IMR-90 (cell line): ENCODE data around the gene COCH. TPM values are rescaled to one million over a fixed set of nuclear protein-coding genes. Genes with fewer than 3 reads are reported as not detected.

Experiments used
- ATAC-seq: fragments of 200-7000 bp; cut with Tn5 transposase; 2 replicates; pipeline ENCODE4 v1.9.1; 2020; ENCODE audit warnings: low read depth, mild to moderate bottlenecking, moderate library complexity
- BruUV-seq: library from RNA; stranded (reverse); fragments of 400-500 nt; replicated peaks from 2 replicates; lab custom pipeline; 2021; lab: Mats Ljungman, UMichigan
- CTCF ChIA-PET: fragments of 300-600 bp; formaldehyde crosslinking; extraction: SDS; loops from one replicate; lab custom pipeline; 2021; ENCODE audit warnings: antibody characterized with exemption; lab: Yijun Ruan, JAX
- POLR2A ChIA-PET: fragments of 300-600 bp; sonication (Branson Sonifier 250); formaldehyde crosslinking; loops from one replicate; lab custom pipeline; 2022; ENCODE audit warnings: antibody characterized with exemption; ENCODE audit not compliant: unreplicated experiment; lab: Charles Lee
- DNase-seq: peaks from one replicate; pipeline ENCODE4 v3.0.0; 2013
- H2AFZ ChIP-seq: replicated peaks from 2 replicates; pipeline ENCODE3; 2013; ENCODE audit warnings: low read length, mild to moderate bottlenecking; ENCODE audit not compliant: poor library complexity
- H2AK5ac ChIP-seq: 2 replicates; pipeline ENCODE4 v1.6.1; 2013; ENCODE audit warnings: low read depth, low read length, inconsistent platforms
- H2AK9ac ChIP-seq: replicated peaks from 2 replicates; pipeline ENCODE3; 2013; ENCODE audit warnings: mild to moderate bottlenecking, low read depth, low read length, moderate library complexity; ENCODE audit not compliant: poor library complexity
- H2BK120ac ChIP-seq: 2 replicates; pipeline ENCODE4 v1.6.1; 2013; ENCODE audit warnings: low read depth, low read length, inconsistent platforms
- H2BK15ac ChIP-seq: 3 replicates; pipeline ENCODE4 v1.6.1; 2013; ENCODE audit warnings: low read depth, low read length, inconsistent platforms
- H2BK20ac ChIP-seq: 2 replicates; pipeline ENCODE4 v1.6.1; 2013; ENCODE audit warnings: low read depth, mild to moderate bottlenecking, inconsistent platforms, low read length, moderate library complexity
- H2BK5ac ChIP-seq: 2 replicates; pipeline ENCODE4 v1.6.1; 2013; ENCODE audit warnings: mild to moderate bottlenecking, low read depth, low read length, inconsistent platforms; ENCODE audit not compliant: poor library complexity, severe bottlenecking
- H3K14ac ChIP-seq: replicated peaks from 2 replicates; pipeline ENCODE4 v1.6.1; 2013; ENCODE audit warnings: low read depth, low read length, inconsistent platforms
- H3K18ac ChIP-seq: 2 replicates; pipeline ENCODE4 v1.6.1; 2013; ENCODE audit warnings: low read depth, low read length, control low read depth
- H3K23ac ChIP-seq: 2 replicates; pipeline ENCODE4 v1.6.1; 2013; ENCODE audit warnings: low read depth, low read length, inconsistent platforms
- H3K27ac ChIP-seq: 2 replicates; pipeline ENCODE4 v1.5.1; 2013; ENCODE audit warnings: mild to moderate bottlenecking, control low read depth, low read length; ENCODE audit not compliant: insufficient read depth
- H3K27me3 ChIP-seq: 2 replicates; pipeline ENCODE4 v1.6.1; 2013; ENCODE audit warnings: low read length; ENCODE audit not compliant: control insufficient read depth, insufficient read depth
- H3K36me3 ChIP-seq: 2 replicates; pipeline ENCODE4 v1.6.1; 2013; ENCODE audit warnings: low read length, mixed read lengths; ENCODE audit not compliant: control insufficient read depth, insufficient read depth
- H3K4ac ChIP-seq: 2 replicates; pipeline ENCODE4 v1.6.1; 2013; ENCODE audit warnings: low read depth, low read length, inconsistent platforms
- H3K4me1 ChIP-seq: 2 replicates; pipeline ENCODE4 v1.6.1; 2013; ENCODE audit warnings: low read length, mixed read lengths; ENCODE audit not compliant: control insufficient read depth, insufficient read depth
- H3K4me2 ChIP-seq: 2 replicates; pipeline ENCODE4 v1.6.1; 2013; ENCODE audit warnings: low read depth, mild to moderate bottlenecking, control low read depth, low read length, moderate library complexity
- H3K4me3 ChIP-seq: 2 replicates; pipeline ENCODE4 v1.5.1; 2013; ENCODE audit warnings: low read depth, mild to moderate bottlenecking, control low read depth, low read length, moderate library complexity; ENCODE audit not compliant: insufficient read depth
- H3K56ac ChIP-seq: 2 replicates; pipeline ENCODE4 v1.6.1; 2013; ENCODE audit warnings: low read length, inconsistent platforms; ENCODE audit not compliant: insufficient read depth; ENCODE audit errors: extremely low read depth
- H3K79me1 ChIP-seq, 2 experiments: 2 replicates each; pipeline ENCODE4 v1.6.1; 2013; ENCODE audit warnings: low read length in 2 of 2, inconsistent platforms in 1 of 2, low read depth in 1 of 2
- H3K9ac ChIP-seq: 2 replicates; pipeline ENCODE4 v1.6.1; 2013; ENCODE audit warnings: low read depth, low read length, control low read depth
- H3K9me1 ChIP-seq: 2 replicates; pipeline ENCODE4 v1.6.1; 2013; ENCODE audit warnings: low read length, inconsistent platforms; ENCODE audit not compliant: insufficient read depth
- H3K9me3 ChIP-seq: 2 replicates; pipeline ENCODE4 v1.6.1; 2013; ENCODE audit warnings: low read length; ENCODE audit not compliant: control insufficient read depth, insufficient read depth
- H4K20me1 ChIP-seq: 2 replicates; pipeline ENCODE4 v1.6.1; 2013; ENCODE audit warnings: low read length, inconsistent platforms; ENCODE audit not compliant: insufficient read depth
- H4K5ac ChIP-seq: 2 replicates; pipeline ENCODE4 v1.6.1; 2013; ENCODE audit warnings: mild to moderate bottlenecking, low read depth, low read length, control low read depth
- H4K8ac ChIP-seq, 2 experiments: 2 replicates each; pipeline ENCODE4 v1.6.1; 2013; ENCODE audit warnings: low read depth in 2 of 2, low read length in 2 of 2, control low read depth in 1 of 2, inconsistent platforms in 1 of 2
- H4K91ac ChIP-seq: 2 replicates; pipeline ENCODE4 v1.6.1; 2013; ENCODE audit warnings: low read depth, low read length, inconsistent platforms; ENCODE audit not compliant: insufficient read depth
- BHLHE40 ChIP-seq: fragments of 150-350 bp; IDR thresholded peaks from 2 replicates; pipeline ENCODE4 v1.6.1; 2016; ENCODE audit warnings: mild to moderate bottlenecking, low read depth, low read length
- CEBPB ChIP-seq: IDR thresholded peaks from 2 replicates; pipeline ENCODE4 v1.6.1; 2012; ENCODE audit warnings: low read depth, low read length, improper control_type of control experiment
- CHD1 ChIP-seq: IDR thresholded peaks from 2 replicates; pipeline ENCODE4 v1.6.1; 2012; ENCODE audit warnings: low read depth, low read length, improper control_type of control experiment
- MAZ ChIP-seq: IDR thresholded peaks from 2 replicates; pipeline ENCODE4 v1.6.1; 2012; ENCODE audit warnings: low read depth, mild to moderate bottlenecking, low read length, improper control_type of control experiment, moderate library complexity, borderline replicate concordance
- MXI1 ChIP-seq: IDR thresholded peaks from 2 replicates; pipeline ENCODE4 v1.6.1; 2012; ENCODE audit warnings: low read depth, mild to moderate bottlenecking, low read length, moderate library complexity, borderline replicate concordance
- POLR2A ChIP-seq: IDR thresholded peaks from 2 replicates; pipeline ENCODE4 v1.6.1; 2012; ENCODE audit warnings: mild to moderate bottlenecking, low read depth, low read length
- RAD21 ChIP-seq: IDR thresholded peaks from 2 replicates; pipeline ENCODE4 v1.6.1; 2012; ENCODE audit warnings: low read length, improper control_type of control experiment
- RCOR1 ChIP-seq: IDR thresholded peaks from 2 replicates; pipeline ENCODE4 v1.6.1; 2012; ENCODE audit warnings: mild to moderate bottlenecking, low read length, improper control_type of control experiment; ENCODE audit not compliant: insufficient replicate concordance
- RFX5 ChIP-seq: IDR thresholded peaks from 2 replicates; pipeline ENCODE4 v1.8.0; 2012; ENCODE audit warnings: low read depth, mild to moderate bottlenecking, low read length, moderate library complexity
- SMC3 ChIP-seq: fragments of 150-350 bp; IDR thresholded peaks from 2 replicates; pipeline ENCODE4 v1.6.1; 2016; ENCODE audit warnings: low read depth, mild to moderate bottlenecking, antibody characterized with exemption, low read length, moderate library complexity
- dilution Hi-C: fragments of 300-500 bp; cut with HindIII; formaldehyde crosslinking; loops from one replicate; pipeline ENCODE4 v1.14.3; 2018; ENCODE audit warnings: low sequenced_read_pairs; ENCODE audit not compliant: unreplicated experiment
- in situ Hi-C: fragments of 300-500 bp; cut with MboI; formaldehyde crosslinking; loops from 3 replicates; pipeline ENCODE4 v1.14.3; 2019; ENCODE audit warnings: low sequenced_read_pairs, inconsistent platforms, mixed read lengths
- intact Hi-C: fragments of 100-400 bp; cut with micrococcal nuclease; formaldehyde crosslinking; loops from 2 replicates; pipeline ENCODE4 v1.10.0; 2022
- polyA plus RNA-seq, 3 experiments: library from polyadenylated mRNA; depleted of rRNA; stranded (reverse); fragments of >200 nt; gene quantifications; 2 replicates each; pipeline ENCODE4 v1.2.3, GENCODE V29; 2012; ENCODE audit warnings: low replicate concordance in 1 of 3
- total RNA-seq: library from RNA; depleted of rRNA; stranded (reverse); fragments of >200 nt; gene quantifications from 2 replicates; pipeline ENCODE4 v1.2.3, GENCODE V29; 2012
- TF ChIP-seq, protein P1 (sequence below): conservative IDR thresholded peaks from 2 replicates; pipeline ENCODE4 v1.5.1; 2012; ENCODE audit warnings: mild to moderate bottlenecking, low read depth, low read length, improper control_type of control experiment
- TF ChIP-seq, protein P2 (sequence below): fragments of 150-350 bp; IDR thresholded peaks from 2 replicates; pipeline ENCODE4 v1.6.1; 2016; ENCODE audit warnings: low read depth, mild to moderate bottlenecking, low read length, moderate library complexity, borderline replicate concordance

Gene COCH
- total and polyA plus RNA-seq, 2 of the 4 experiments (the other 2 are of a cell fraction), result 0.17 to 0.18 TPM

GRCh38 chr14:30842431-30842830 is 31.9 kb upstream of the COCH start:
- ATAC-seq (no peak), DNase-seq (no peak)
- Histone ChIP-seq H3K4ac (no peak overlapping the region), H4K91ac (no peak overlapping the region), H3K9me1 (no peaks in the 10 kb centered on the region), H3K79me1 (no peaks in the 10 kb centered on the region), H4K8ac (no peak overlapping the region), H3K4me3 (no peak overlapping the region), H3K56ac (no peak overlapping the region), H3K27ac (no peak overlapping the region), H3K23ac (no peak overlapping the region), H3K9ac (no peak overlapping the region), H4K5ac (no peak overlapping the region), H3K9me3 (no peaks in the 10 kb centered on the region), H3K27me3 (peaks cover 5% of the 10 kb centered on the region; the same call in 1 of the 2 replicates), H2BK5ac (no peak overlapping the region), H2BK120ac (no peak overlapping the region), H2AK9ac (no peak overlapping the region), H3K36me3 (no peaks in the 10 kb centered on the region), H3K4me2 (no peak overlapping the region), H2BK15ac (no peak overlapping the region), H2AK5ac (no peak overlapping the region), H2AFZ (no peak overlapping the region), H4K20me1 (no peaks in the 10 kb centered on the region), H3K18ac (no peak overlapping the region), H3K14ac (no peak overlapping the region), H2BK20ac (no peak overlapping the region), H3K4me1 (no peaks in the 10 kb centered on the region)
- BruUV-seq, result no TSS peak
- CTCF ChIA-PET, result no interaction called here
- intact Hi-C loops, result no loop called here
- POLR2A ChIA-PET, result no interaction called here
- in situ Hi-C loops, result no loop called here
- no peak for TF ChIP-seq MXI1
- no peak for TF ChIP-seq BHLHE40
- no peak for TF ChIP-seq CHD1
- no peak for TF ChIP-seq RCOR1
- no peak for TF ChIP-seq CEBPB
- TF ChIP-seq SMC3, result no peak
- TF ChIP-seq POLR2A, result no peak
- TF ChIP-seq, protein P1, sequence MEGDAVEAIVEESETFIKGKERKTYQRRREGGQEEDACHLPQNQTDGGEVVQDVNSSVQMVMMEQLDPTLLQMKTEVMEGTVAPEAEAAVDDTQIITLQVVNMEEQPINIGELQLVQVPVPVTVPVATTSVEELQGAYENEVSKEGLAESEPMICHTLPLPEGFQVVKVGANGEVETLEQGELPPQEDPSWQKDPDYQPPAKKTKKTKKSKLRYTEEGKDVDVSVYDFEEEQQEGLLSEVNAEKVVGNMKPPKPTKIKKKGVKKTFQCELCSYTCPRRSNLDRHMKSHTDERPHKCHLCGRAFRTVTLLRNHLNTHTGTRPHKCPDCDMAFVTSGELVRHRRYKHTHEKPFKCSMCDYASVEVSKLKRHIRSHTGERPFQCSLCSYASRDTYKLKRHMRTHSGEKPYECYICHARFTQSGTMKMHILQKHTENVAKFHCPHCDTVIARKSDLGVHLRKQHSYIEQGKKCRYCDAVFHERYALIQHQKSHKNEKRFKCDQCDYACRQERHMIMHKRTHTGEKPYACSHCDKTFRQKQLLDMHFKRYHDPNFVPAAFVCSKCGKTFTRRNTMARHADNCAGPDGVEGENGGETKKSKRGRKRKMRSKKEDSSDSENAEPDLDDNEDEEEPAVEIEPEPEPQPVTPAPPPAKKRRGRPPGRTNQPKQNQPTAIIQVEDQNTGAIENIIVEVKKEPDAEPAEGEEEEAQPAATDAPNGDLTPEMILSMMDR, result no peak
- TF ChIP-seq, protein P2, sequence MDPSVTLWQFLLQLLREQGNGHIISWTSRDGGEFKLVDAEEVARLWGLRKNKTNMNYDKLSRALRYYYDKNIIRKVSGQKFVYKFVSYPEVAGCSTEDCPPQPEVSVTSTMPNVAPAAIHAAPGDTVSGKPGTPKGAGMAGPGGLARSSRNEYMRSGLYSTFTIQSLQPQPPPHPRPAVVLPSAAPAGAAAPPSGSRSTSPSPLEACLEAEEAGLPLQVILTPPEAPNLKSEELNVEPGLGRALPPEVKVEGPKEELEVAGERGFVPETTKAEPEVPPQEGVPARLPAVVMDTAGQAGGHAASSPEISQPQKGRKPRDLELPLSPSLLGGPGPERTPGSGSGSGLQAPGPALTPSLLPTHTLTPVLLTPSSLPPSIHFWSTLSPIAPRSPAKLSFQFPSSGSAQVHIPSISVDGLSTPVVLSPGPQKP, result no peak
- no peak for TF ChIP-seq RFX5
- no peak for TF ChIP-seq MAZ
- no peak for TF ChIP-seq RAD21
- dilution Hi-C loops, result no loop called here
